SU-DHL-6 (cell line): ENCODE results near the gene C5AR2.

Experiments used
- H2AFZ ChIP-seq: fragments of 200-600 bp; sonication (generic); 2 replicates; pipeline ENCODE4 v1.6.1; 2014; ENCODE audit warnings: low read depth, mild to moderate bottlenecking, moderate library complexity, mixed read lengths, antibody characterized with exemption, low read length; ENCODE audit not compliant: severe bottlenecking
- H3F3A ChIP-seq: fragments of 200-600 bp; shearing (Covaris generic); 2 replicates; pipeline ENCODE4 v1.6.0; 2016; ENCODE audit warnings: antibody characterized with exemption, mild to moderate bottlenecking; ENCODE audit not compliant: insufficient read depth
- H3K27ac ChIP-seq: fragments of 200-600 bp; sonication (generic); 2 replicates; pipeline ENCODE4 v1.5.1; 2016; ENCODE audit warnings: low read depth, mild to moderate bottlenecking, low read length, moderate library complexity, mixed read lengths
- H3K27me3 ChIP-seq: fragments of 200-600 bp; sonication (generic), shearing (Covaris generic); 2 replicates; pipeline ENCODE4 v1.6.0; 2014; ENCODE audit warnings: mild to moderate bottlenecking, low read length
- H3K36me3 ChIP-seq: fragments of 200-600 bp; sonication (generic); 2 replicates; pipeline ENCODE4 v1.6.1; 2014; ENCODE audit warnings: mild to moderate bottlenecking, low read length, mixed read lengths
- H3K4me2 ChIP-seq: fragments of 300-600, 200-600 bp; shearing (Covaris generic), sonication (generic); 2 replicates; pipeline ENCODE4 v1.6.0; 2014; ENCODE audit warnings: low read length, low read depth, mild to moderate bottlenecking; ENCODE audit not compliant: poor library complexity, severe bottlenecking
- H3K4me3 ChIP-seq: fragments of 200-600 bp; sonication (generic); 2 replicates; pipeline ENCODE4 v1.5.1; 2014; ENCODE audit warnings: antibody characterized with exemption, low read length, mild to moderate bottlenecking, mixed read lengths; ENCODE audit not compliant: insufficient read depth, poor library complexity, severe bottlenecking
- H3K79me2 ChIP-seq: fragments of 200-600 bp; sonication (generic); 2 replicates; pipeline ENCODE4 v1.6.1; 2014; ENCODE audit warnings: mild to moderate bottlenecking, low read length, moderate library complexity; ENCODE audit not compliant: insufficient read depth
- H3K9ac ChIP-seq: fragments of 200-600 bp; sonication (generic); 2 replicates; pipeline ENCODE4 v1.7.0; 2014; ENCODE audit warnings: mild to moderate bottlenecking, low read length
- H3K9me2 ChIP-seq: fragments of 200-600 bp; sonication (generic); replicated peaks from 2 replicates; pipeline ENCODE4 v1.6.1; 2014; ENCODE audit warnings: low read length; ENCODE audit not compliant: insufficient read depth
- H3K9me3 ChIP-seq: fragments of 200-600 bp; sonication (generic); 2 replicates; pipeline ENCODE4 v1.6.1; 2014; ENCODE audit warnings: low read length, mixed read lengths; ENCODE audit not compliant: insufficient read depth
- H4K20me1 ChIP-seq: fragments of 200-600 bp; sonication (generic); 2 replicates; pipeline ENCODE4 v1.6.1; 2014; ENCODE audit warnings: low read depth, mild to moderate bottlenecking, antibody characterized with exemption, low read length, moderate library complexity, mixed read lengths
- CTCF ChIP-seq: fragments of 200-600 bp; sonication (generic); IDR thresholded peaks from one replicate; pipeline ENCODE4 v1.5.1; 2017; ENCODE audit warnings: antibody characterized with exemption, mild to moderate bottlenecking, low read length, moderate library complexity; ENCODE audit not compliant: insufficient read depth, poor library complexity, severe bottlenecking
- EZH2phosphoT487 ChIP-seq: fragments of 200-600 bp; sonication (generic), shearing (Covaris generic); conservative IDR thresholded peaks from 2 replicates; pipeline ENCODE4 v1.6.1; 2018; ENCODE audit warnings: mild to moderate bottlenecking, antibody characterized with exemption, low read length, moderate library complexity, mixed read lengths

The C5AR2 gene

GRCh38 chr19:47378246-47378645, 46.3 kb downstream of the C5AR2 start:
- Histone ChIP-seq H3K36me3 (no peaks in the 10 kb centered on the region), H3K9ac (no peak overlapping the region)

DNA sequence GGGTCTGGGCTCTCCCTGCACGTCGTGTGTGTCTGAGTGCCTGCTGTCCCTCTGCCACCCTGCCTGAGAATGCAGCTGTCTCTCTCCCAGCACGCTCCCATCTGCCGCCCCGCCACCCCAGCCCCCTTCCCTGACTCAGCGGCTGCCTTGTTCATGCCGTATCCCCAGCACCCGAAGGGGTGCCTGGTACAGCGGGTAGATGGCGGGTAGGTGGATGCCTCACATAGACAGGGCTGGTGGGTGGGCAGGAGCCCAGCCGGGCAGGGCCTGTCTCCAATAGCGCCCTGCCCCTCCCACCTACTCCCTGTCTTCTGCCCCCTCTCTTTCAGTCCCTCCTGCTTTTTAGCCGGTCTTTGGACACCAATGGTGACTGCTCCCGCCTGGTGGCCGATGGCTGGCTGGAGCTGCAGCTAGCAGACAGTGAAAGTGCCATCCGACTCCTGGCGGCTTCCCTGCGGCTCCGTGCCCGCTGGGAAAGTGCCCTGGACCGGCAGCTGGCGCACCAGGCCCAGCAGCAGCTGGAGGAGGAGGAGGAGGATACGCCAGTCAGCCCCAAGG, 47.5 kb downstream of the C5AR2 start:
- TF ChIP-seq CTCF = no peak
- no peak for TF ChIP-seq EZH2phosphoT487
- Histone ChIP-seq H3K9ac (no peak overlapping the region), H3K4me3 (no peak overlapping the region), H3K27ac (no peak overlapping the region), H3K79me2 (no peaks in the 10 kb centered on the region), H3K9me2 (no peaks in the 10 kb centered on the region), H3F3A (no peaks in the 10 kb centered on the region), H3K27me3 (no peaks in the 10 kb centered on the region), H3K9me3 (no peaks in the 10 kb centered on the region), H4K20me1 (no peaks in the 10 kb centered on the region), H3K36me3 (no peaks in the 10 kb centered on the region), H3K4me2 (no peak overlapping the region), H2AFZ (no peak overlapping the region)

More at GRCh38 chr19:47378246-47378645, 46.3 kb downstream of the C5AR2 start:
- Histone ChIP-seq H3K27ac (no peak overlapping the region), H2AFZ (no peak overlapping the region), H3K27me3 (no peaks in the 10 kb centered on the region), H3F3A (no peaks in the 10 kb centered on the region), H4K20me1 (no peaks in the 10 kb centered on the region), H3K79me2 (no peaks in the 10 kb centered on the region), H3K4me2 (no peak overlapping the region), H3K9me2 (no peaks in the 10 kb centered on the region), H3K4me3 (no peak overlapping the region), H3K9me3 (no peaks in the 10 kb centered on the region)
- TF ChIP-seq CTCF (no peak), EZH2phosphoT487 (no peak)

- no peak overlapping the region for H3K27ac ChIP-seq
- TF ChIP-seq CTCF = no peak
- no peak for TF ChIP-seq EZH2phosphoT487
- no peaks in the 10 kb centered on the region for H4K20me1 ChIP-seq
- no peak overlapping the region for H3K9ac ChIP-seq
- H3F3A ChIP-seq = no peaks in the 10 kb centered on the region
- no peak overlapping the region for H2AFZ ChIP-seq
- H3K9me3 ChIP-seq = no peaks in the 10 kb centered on the region
- no peaks in the 10 kb centered on the region for H3K36me3 ChIP-seq
- H3K9me2 ChIP-seq = no peaks in the 10 kb centered on the region
- H3K79me2 ChIP-seq = no peaks in the 10 kb centered on the region
- H3K4me3 ChIP-seq = no peak overlapping the region
- H3K4me2 ChIP-seq = no peak overlapping the region
- H3K27me3 ChIP-seq = no peaks in the 10 kb centered on the region
Observed at GRCh38 chr19:47380559-47380958, 48.6 kb downstream of the C5AR2 start.
